PFSK-1 (cell line): ENCODE measurements around the gene GATB.

Experiments
- FOXP2 ChIP-seq: optimal IDR thresholded peaks from 2 replicates; pipeline ENCODE3; 2011; ENCODE audit warnings: borderline replicate concordance, control low read depth, inconsistent platforms; ENCODE audit not compliant: insufficient read depth; ENCODE audit errors: extremely low read length, extremely low read depth
- POLR2AphosphoS5 ChIP-seq: IDR thresholded peaks from 2 replicates; pipeline ENCODE4 v1.6.1; 2012; ENCODE audit warnings: low read depth, mild to moderate bottlenecking, control low read depth, low read length, moderate library complexity
- SIN3A ChIP-seq: IDR thresholded peaks from 2 replicates; pipeline ENCODE4 v1.6.1; 2012; ENCODE audit warnings: mild to moderate bottlenecking, low read length, moderate library complexity, borderline replicate concordance; ENCODE audit not compliant: insufficient read depth
- TAF1 ChIP-seq: IDR thresholded peaks from 2 replicates; pipeline ENCODE4 v1.6.1; 2012; ENCODE audit warnings: low read length, control low read depth, borderline replicate concordance; ENCODE audit not compliant: insufficient read depth
- TF ChIP-seq, protein P1 (sequence below), 2 experiments: IDR thresholded peaks; 2 replicates each; pipeline versions ENCODE4 v1.6.1 to v1.8.0; 2011 to 2012; ENCODE audit warnings: low read depth in 2 of 2, low read length in 2 of 2, control low read depth in 1 of 2, inconsistent platforms in 1 of 2, mild to moderate bottlenecking in 1 of 2, moderate library complexity in 1 of 2; ENCODE audit not compliant: insufficient read depth in 1 of 2

The GATB gene

DNA sequence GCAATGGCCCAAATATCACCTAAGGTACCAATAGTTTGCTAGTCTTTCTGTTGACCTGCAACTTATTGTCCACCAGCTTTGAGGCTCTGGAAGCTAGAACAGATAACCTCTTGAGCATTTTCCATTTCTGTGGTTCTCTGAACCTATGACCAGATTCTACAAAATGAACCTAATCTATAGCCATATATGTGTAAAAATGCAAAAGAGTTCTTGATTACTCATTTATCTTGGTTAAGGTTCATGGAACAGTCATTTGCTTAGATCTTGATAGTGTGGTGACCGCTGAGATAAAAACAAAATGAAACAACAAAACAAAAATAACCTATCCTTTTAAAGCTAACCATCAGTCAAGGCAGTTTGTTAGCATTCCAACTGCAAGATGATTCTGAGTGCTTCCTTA is 9.3 kb upstream of the GATB start:
- TF ChIP-seq SIN3A (no peak), FOXP2 (no peak), TAF1 (no peak), POLR2AphosphoS5 (no peak)
- TF ChIP-seq, protein P1, sequence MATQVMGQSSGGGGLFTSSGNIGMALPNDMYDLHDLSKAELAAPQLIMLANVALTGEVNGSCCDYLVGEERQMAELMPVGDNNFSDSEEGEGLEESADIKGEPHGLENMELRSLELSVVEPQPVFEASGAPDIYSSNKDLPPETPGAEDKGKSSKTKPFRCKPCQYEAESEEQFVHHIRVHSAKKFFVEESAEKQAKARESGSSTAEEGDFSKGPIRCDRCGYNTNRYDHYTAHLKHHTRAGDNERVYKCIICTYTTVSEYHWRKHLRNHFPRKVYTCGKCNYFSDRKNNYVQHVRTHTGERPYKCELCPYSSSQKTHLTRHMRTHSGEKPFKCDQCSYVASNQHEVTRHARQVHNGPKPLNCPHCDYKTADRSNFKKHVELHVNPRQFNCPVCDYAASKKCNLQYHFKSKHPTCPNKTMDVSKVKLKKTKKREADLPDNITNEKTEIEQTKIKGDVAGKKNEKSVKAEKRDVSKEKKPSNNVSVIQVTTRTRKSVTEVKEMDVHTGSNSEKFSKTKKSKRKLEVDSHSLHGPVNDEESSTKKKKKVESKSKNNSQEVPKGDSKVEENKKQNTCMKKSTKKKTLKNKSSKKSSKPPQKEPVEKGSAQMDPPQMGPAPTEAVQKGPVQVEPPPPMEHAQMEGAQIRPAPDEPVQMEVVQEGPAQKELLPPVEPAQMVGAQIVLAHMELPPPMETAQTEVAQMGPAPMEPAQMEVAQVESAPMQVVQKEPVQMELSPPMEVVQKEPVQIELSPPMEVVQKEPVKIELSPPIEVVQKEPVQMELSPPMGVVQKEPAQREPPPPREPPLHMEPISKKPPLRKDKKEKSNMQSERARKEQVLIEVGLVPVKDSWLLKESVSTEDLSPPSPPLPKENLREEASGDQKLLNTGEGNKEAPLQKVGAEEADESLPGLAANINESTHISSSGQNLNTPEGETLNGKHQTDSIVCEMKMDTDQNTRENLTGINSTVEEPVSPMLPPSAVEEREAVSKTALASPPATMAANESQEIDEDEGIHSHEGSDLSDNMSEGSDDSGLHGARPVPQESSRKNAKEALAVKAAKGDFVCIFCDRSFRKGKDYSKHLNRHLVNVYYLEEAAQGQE (IDR thresholded peaks at IDR 0.05; ENCODE audit: insufficient read depth in 1 of 2, low read depth in 2 of 2, low read length in 2 of 2), result no peak

DNA sequence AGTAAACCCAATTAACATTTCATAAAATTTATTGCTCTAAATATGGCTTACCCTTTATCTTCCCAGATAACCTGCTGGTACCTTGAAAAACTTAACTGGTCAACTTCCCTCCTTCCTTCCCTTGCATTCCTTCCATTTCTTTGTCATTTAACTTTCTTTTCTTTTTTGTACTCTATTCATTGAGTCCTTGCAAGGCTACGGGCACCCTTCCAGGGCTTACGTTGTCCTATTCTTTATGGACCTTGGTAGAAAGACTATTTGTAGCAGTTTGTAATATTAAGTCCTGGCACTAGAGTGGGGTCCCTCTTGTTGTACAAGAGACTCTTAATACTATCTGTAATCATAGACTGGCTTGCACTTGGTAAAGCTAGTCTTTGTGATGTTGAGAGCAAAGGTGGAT is 8.0 kb upstream of the GATB start:
- TF ChIP-seq, protein P1 (IDR thresholded peaks at IDR 0.05; ENCODE audit: insufficient read depth in 1 of 2, low read depth in 2 of 2, low read length in 2 of 2), result no peak
- TF ChIP-seq TAF1, result no peak
- TF ChIP-seq SIN3A, result no peak
- no peak for TF ChIP-seq POLR2AphosphoS5
- TF ChIP-seq FOXP2, result no peak

DNA sequence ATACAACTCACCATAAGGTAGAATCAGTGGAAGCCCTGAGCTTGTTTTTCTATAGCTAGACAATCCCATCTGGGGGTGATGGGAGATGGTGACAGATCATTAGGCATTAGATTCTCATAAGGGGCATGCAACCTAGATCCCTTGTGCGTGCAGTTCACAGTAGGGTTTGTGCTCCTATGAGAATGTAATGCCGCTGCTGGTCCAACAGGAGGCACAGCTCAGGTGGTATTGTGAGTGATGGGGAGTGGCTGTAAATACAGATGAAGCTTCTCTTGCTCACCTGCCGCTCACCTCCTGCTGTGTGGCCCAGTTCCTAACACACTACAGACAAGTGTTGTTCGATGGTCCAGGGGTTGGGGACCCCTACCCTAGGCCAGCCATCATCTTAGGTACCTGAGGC is 5.9 kb upstream of the GATB start:
- TF ChIP-seq POLR2AphosphoS5, result no peak
- no peak for TF ChIP-seq SIN3A
- no peak for TF ChIP-seq FOXP2
- no peak for TF ChIP-seq TAF1
- TF ChIP-seq, protein P1 (IDR thresholded peaks at IDR 0.05; ENCODE audit: insufficient read depth in 1 of 2, low read depth in 2 of 2, low read length in 2 of 2), result no peak

DNA sequence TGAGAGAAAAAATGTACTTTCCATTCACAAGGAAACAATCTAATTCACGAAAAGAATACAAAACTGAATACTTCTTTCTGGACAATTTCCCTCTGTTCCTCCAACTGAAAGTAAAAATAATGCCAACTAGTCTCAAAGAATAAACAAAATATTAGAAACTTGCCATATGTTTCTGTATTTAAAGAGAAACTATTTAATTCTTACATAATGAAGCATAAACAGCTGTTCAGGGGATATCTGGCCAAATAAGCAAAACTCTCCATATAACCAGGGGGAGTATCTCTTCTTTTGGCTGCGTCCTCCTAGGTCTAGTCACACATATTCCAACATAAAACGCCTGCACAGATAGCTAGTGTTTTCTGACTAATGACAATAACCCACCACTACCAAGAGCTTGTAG is 805 bp downstream of the GATB start:
- no peak for TF ChIP-seq POLR2AphosphoS5
- no peak for TF ChIP-seq FOXP2
- TF ChIP-seq SIN3A, result no peak
- TF ChIP-seq, protein P1 (IDR thresholded peaks at IDR 0.05; ENCODE audit: insufficient read depth in 1 of 2, low read depth in 2 of 2, low read length in 2 of 2), result no peak
- TF ChIP-seq TAF1, result no peak

DNA sequence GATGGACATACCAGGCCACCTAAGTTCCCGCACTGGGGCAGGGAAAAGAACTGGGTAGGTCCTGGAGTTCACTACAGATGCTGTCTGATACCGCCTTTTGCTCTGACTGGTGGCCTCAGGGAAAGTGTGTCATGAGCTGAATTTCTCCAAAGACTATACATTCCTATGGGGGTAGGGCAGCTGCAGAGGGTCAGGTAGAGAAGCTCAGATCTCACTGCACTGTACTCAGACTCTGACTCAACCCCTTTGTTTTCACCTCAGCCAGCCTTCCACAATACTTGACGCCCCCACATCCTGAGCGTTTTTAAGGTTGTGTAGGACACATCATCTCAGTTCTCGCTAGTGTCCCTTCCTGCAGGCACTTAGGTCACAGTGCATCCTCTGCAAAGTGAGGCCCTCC is 7.8 kb downstream of the GATB start:
- TF ChIP-seq TAF1 (no peak), POLR2AphosphoS5 (no peak), FOXP2 (no peak)
